Gastrocnemius medialis (tissue), 4 donors: ENCODE data around the gene TGFBR2. TPM values are rescaled to one million over a fixed set of nuclear protein-coding genes. Genes with fewer than 3 reads are reported as not detected.
A peak's percentile ranks its signal among the peaks of the same experiment; 100 is the strongest.

ENCODE experiments used
- ATAC-seq, 2 donors: fragments of 150-250 bp; one replicate each; pipeline ENCODE4 v1.9.1; 2016
- DNase-seq, 2 donors: peaks; one replicate each; pipeline ENCODE4 v3.0.0-alpha.2; 2019
- H3K27ac ChIP-seq, 4 donors: fragments of 200-600 bp; sonication (generic); 1 replicate in 1 of 4; 2 replicates in 3 of 4; pipeline ENCODE4 v1.5.1; 2016 to 2018; ENCODE audit warnings: mild to moderate bottlenecking in 2 of 4, moderate library complexity in 1 of 4
- H3K27me3 ChIP-seq, 3 donors: fragments of 200-600 bp; sonication (generic) in 2 of 3; 1 replicate in 1 of 3; 2 replicates in 2 of 3; pipeline versions ENCODE4 v1.5.1 to v1.6.0; 2016 to 2019; ENCODE audit warnings: mild to moderate bottlenecking in 1 of 3, moderate library complexity in 1 of 3
- H3K36me3 ChIP-seq, 2 donors: fragments of 200-600 bp; sonication (generic) in 1 of 2; one replicate each; pipeline ENCODE4 v1.5.1; 2017 to 2018
- H3K4me1 ChIP-seq, 2 donors: fragments of 200-600 bp; sonication (generic) in 1 of 2; one replicate each; pipeline ENCODE4 v1.5.1; 2016 to 2017; ENCODE audit warnings: mild to moderate bottlenecking in 2 of 2
- H3K4me3 ChIP-seq, 4 donors: fragments of 200-600 bp; sonication (generic) in 3 of 4; 1 replicate in 1 of 4; 2 replicates in 3 of 4; pipeline ENCODE4 v1.5.1; 2016 to 2019; ENCODE audit warnings: mild to moderate bottlenecking in 2 of 4
- H3K9me3 ChIP-seq, 3 donors: fragments of 200-600 bp; sonication (generic) in 2 of 3; 1 replicate in 1 of 3; 2 replicates in 2 of 3; pipeline ENCODE4 v1.5.1; 2016 to 2019
- POLR2A ChIP-seq, 2 donors: fragments of 450-650 bp; IDR thresholded peaks; one replicate each; pipeline ENCODE4 v1.6.1; 2017; ENCODE audit warnings: antibody characterized with exemption in 2 of 2, mild to moderate bottlenecking in 2 of 2, moderate library complexity in 2 of 2
- in situ Hi-C, 4 donors: fragments of 200-750 bp; cut with MboI; loops; one replicate each; pipeline versions ENCODE4 v1.15.0 to v1.8.0; 2017; ENCODE audit warnings: low sequenced_read_pairs in 4 of 4
- intact Hi-C: fragments of 100-400 bp; cut with DNase I; formaldehyde crosslinking; loops from one replicate; pipeline ENCODE4 v1.15.1; 2023; ENCODE audit warnings: low total_unique reads
- total RNA-seq, 4 donors: library from RNA; depleted of rRNA; stranded (reverse); fragments of >200 nt; gene quantifications; one replicate each; pipeline versions ENCODE4 v1.1.0 to v1.2.3, GENCODE V29; 2016
- TF ChIP-seq, protein P1 (sequence below), 5 experiments: fragments of 450-650 bp in 3 of 5; fragments of 200-600 bp in 2 of 5; sonication (generic) in 2 of 5; IDR thresholded peaks in 4 of 5; conservative IDR thresholded peaks in 1 of 5; 1 replicate in 4 of 5; 2 replicates in 1 of 5; pipeline ENCODE4 v1.5.1; 2016 to 2019; ENCODE audit warnings: antibody characterized with exemption in 5 of 5, mild to moderate bottlenecking in 3 of 5, moderate library complexity in 3 of 5

Gene TGFBR2
- total RNA-seq, 4 donors from 2014 or later = 38.3 to 53.8 (median 47.2) TPM

DNA sequence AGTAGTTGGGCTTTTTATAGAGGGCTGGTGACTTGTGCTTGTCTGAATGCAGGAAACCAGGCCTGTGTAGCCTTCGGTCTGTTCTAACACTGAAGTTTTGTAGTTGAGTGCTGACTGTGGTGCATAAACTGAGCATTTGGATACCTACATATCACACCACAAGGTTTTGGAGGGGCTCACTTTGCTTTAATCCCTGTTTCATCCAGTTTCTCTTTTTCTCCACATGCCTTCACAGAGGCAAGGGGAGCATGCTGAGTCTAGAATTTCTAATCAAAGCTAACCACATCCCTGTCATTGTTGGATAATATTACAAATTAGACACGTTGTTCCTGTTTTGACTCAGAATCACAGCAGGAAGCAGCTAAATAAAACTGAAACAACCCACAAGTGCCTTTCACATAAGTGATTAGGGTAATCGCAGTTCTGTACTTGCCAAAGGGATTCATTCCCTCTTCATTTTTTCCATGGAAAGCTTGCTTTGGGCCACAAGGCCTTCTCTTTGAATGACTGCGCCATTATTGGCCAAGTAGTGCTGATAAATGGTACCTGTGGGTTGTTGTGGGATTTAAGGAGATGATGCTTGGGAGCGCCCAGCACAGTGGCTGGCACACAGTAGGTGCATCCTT, 48.9 kb downstream of the TGFBR2 start:
- Histone ChIP-seq H3K9me3 (no peaks in the 10 kb centered on the region), H3K27me3 (no peaks in the 10 kb centered on the region), H3K4me3 (no peak overlapping the region), H3K27ac (peak overlapping the region in 1 of 4 donors; percentile 28), H3K36me3 (peaks cover 0 to 17% of the 10 kb centered on the region in 2 donors), H3K4me1 (peaks cover 27 to 37% of the 10 kb centered on the region in 2 donors)
- TF ChIP-seq, protein P1, sequence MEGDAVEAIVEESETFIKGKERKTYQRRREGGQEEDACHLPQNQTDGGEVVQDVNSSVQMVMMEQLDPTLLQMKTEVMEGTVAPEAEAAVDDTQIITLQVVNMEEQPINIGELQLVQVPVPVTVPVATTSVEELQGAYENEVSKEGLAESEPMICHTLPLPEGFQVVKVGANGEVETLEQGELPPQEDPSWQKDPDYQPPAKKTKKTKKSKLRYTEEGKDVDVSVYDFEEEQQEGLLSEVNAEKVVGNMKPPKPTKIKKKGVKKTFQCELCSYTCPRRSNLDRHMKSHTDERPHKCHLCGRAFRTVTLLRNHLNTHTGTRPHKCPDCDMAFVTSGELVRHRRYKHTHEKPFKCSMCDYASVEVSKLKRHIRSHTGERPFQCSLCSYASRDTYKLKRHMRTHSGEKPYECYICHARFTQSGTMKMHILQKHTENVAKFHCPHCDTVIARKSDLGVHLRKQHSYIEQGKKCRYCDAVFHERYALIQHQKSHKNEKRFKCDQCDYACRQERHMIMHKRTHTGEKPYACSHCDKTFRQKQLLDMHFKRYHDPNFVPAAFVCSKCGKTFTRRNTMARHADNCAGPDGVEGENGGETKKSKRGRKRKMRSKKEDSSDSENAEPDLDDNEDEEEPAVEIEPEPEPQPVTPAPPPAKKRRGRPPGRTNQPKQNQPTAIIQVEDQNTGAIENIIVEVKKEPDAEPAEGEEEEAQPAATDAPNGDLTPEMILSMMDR (IDR thresholded peaks at IDR 0.05 in 4 of 5, conservative IDR thresholded peaks at IDR 0.05 in 1 of 5) = no peak
- no peak for TF ChIP-seq POLR2A (IDR thresholded peaks at IDR 0.05)
- ATAC-seq = no peak
- intact Hi-C loops = no loop called here
- no peak for DNase-seq
- in situ Hi-C loops = no loop called here

DNA sequence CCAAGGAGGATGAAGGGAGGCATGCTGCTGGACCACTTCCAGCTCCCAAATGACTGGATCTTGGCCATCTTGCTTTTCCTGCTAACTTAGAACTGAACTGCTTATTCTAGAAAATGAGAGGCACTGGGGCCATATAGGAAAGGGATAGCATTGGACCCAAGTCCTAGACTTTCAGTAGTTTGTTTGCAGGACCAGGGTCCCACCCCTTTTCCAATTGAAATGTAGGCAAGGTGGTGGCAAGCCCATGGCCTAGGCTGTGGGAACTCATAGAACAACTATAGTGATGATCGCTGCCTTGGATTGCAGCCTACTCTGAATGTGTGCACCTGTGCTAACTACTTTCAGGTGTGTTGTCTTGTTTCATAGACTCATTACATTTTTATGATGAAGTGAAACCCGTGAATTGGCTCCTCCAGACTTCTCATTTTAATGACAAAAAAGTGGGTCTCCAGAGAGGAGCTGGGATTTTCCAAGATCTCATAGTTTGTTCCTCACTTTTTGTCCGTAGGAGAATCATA, 50.3 kb downstream of the TGFBR2 start:
- intact Hi-C loops (no loop called here), in situ Hi-C loops (no loop called here)
- Histone ChIP-seq H3K9me3 (no peaks in the 10 kb centered on the region), H3K4me1 (peaks cover 27 to 43% of the 10 kb centered on the region in 2 donors), H3K36me3 (peaks cover 0 to 10% of the 10 kb centered on the region in 2 donors), H3K4me3 (no peak overlapping the region), H3K27me3 (no peaks in the 10 kb centered on the region), H3K27ac (no peak overlapping the region)
- ATAC-seq (no peak), DNase-seq (no peak)
- TF ChIP-seq POLR2A (IDR thresholded peaks at IDR 0.05) = no peak
- TF ChIP-seq, protein P1 (IDR thresholded peaks at IDR 0.05 in 4 of 5, conservative IDR thresholded peaks at IDR 0.05 in 1 of 5) = no peak

DNA sequence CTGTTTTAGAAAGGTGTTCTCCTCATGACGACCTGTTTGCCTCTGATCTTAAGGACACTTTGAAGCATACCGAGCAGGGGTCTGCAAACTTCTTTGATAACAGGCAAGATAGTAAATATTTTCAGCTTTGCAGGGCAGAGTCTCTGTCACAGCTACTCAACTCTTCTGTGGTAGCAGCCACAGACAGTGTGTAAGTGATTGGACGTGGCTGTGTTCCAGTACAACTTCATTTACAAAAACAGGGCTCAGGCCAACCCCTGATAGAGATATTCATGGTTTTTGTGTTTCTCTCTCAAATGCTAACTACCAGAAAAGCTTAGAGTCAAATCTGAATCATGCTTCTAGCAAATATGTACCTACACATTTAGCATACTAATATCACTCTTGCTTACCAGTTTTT, 51.5 kb downstream of the TGFBR2 start:
- Histone ChIP-seq H3K27ac (peak overlapping the region in 3 of 4 donors; percentile 9 to 64 (median 56)), H3K36me3 (peaks cover 0 to 15% of the 10 kb centered on the region in 2 donors), H3K9me3 (no peaks in the 10 kb centered on the region), H3K4me1 (peaks cover 27 to 43% of the 10 kb centered on the region in 2 donors), H3K4me3 (no peak overlapping the region), H3K27me3 (no peaks in the 10 kb centered on the region)
- ATAC-seq (no peak), DNase-seq (no peak)
- in situ Hi-C loops = no loop called here
- TF ChIP-seq, protein P1 (IDR thresholded peaks at IDR 0.05 in 4 of 5, conservative IDR thresholded peaks at IDR 0.05 in 1 of 5) = no peak
- TF ChIP-seq POLR2A (IDR thresholded peaks at IDR 0.05) = no peak
- intact Hi-C loops = no loop called here

DNA sequence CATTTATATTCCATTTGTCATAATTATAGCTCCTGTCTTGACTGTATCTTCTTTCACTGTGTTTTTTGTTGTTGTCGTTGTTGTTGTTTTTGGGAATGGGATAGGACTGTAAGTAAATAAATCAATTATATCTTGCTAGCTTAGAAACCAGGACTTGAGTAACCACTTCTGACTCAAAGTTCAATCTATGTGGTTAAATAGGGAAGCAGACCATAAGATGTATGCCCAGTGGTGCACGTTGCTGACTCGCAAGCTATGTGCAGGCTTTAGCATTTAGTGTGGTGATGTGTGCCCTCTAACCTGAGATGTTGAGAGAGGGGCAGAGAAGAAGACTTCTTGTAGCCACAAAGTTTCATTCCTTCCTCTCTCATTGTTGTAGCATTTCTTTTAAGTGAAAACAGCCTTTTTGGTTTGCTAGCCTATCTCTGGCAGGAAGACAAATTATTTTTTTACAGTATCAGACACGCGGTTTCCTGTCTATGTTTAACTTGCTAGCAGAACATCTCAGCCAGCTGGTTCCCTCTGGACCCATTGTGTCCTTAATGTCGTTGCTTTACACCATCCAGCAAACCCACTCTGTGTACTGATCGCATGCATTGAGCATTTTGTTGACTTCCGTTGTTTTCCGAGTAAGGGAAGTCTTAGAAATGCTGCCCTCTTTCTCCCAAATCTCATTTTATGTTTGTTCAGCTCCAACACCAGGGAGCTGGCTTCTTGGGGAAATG, 52.1 kb downstream of the TGFBR2 start:
- ATAC-seq (peak in 1 of 2 donors; percentile 36), DNase-seq (no peak)
- no peak overlapping the region for H3K4me3 ChIP-seq
- no peak for TF ChIP-seq POLR2A (IDR thresholded peaks at IDR 0.05)
- TF ChIP-seq, protein P1 (IDR thresholded peaks at IDR 0.05 in 4 of 5, conservative IDR thresholded peaks at IDR 0.05 in 1 of 5) = no peak
- intact Hi-C loops (no loop called here), in situ Hi-C loops (no loop called here)
- H3K27ac ChIP-seq = peak overlapping the region in 3 of 4 donors; percentile 9 to 64 (median 56)
- H3K27me3 ChIP-seq = no peaks in the 10 kb centered on the region
- no peaks in the 10 kb centered on the region for H3K9me3 ChIP-seq
- peaks cover 0 to 15% of the 10 kb centered on the region in 2 donors for H3K36me3 ChIP-seq
- peaks cover 27 to 46% of the 10 kb centered on the region in 2 donors for H3K4me1 ChIP-seq
